CD1c-positive myeloid dendritic cell (primary cell): ENCODE data around the gene NAV2.

ENCODE experiments used
- DNase-seq: peaks from one replicate; pipeline ENCODE4 v3.0.0-alpha.2; 2016; ENCODE audit errors: extremely low spot score

Gene NAV2, protein sequence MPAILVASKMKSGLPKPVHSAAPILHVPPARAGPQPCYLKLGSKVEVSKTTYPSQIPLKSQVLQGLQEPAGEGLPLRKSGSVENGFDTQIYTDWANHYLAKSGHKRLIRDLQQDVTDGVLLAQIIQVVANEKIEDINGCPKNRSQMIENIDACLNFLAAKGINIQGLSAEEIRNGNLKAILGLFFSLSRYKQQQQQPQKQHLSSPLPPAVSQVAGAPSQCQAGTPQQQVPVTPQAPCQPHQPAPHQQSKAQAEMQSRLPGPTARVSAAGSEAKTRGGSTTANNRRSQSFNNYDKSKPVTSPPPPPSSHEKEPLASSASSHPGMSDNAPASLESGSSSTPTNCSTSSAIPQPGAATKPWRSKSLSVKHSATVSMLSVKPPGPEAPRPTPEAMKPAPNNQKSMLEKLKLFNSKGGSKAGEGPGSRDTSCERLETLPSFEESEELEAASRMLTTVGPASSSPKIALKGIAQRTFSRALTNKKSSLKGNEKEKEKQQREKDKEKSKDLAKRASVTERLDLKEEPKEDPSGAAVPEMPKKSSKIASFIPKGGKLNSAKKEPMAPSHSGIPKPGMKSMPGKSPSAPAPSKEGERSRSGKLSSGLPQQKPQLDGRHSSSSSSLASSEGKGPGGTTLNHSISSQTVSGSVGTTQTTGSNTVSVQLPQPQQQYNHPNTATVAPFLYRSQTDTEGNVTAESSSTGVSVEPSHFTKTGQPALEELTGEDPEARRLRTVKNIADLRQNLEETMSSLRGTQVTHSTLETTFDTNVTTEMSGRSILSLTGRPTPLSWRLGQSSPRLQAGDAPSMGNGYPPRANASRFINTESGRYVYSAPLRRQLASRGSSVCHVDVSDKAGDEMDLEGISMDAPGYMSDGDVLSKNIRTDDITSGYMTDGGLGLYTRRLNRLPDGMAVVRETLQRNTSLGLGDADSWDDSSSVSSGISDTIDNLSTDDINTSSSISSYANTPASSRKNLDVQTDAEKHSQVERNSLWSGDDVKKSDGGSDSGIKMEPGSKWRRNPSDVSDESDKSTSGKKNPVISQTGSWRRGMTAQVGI (N-terminal part only)

DNA sequence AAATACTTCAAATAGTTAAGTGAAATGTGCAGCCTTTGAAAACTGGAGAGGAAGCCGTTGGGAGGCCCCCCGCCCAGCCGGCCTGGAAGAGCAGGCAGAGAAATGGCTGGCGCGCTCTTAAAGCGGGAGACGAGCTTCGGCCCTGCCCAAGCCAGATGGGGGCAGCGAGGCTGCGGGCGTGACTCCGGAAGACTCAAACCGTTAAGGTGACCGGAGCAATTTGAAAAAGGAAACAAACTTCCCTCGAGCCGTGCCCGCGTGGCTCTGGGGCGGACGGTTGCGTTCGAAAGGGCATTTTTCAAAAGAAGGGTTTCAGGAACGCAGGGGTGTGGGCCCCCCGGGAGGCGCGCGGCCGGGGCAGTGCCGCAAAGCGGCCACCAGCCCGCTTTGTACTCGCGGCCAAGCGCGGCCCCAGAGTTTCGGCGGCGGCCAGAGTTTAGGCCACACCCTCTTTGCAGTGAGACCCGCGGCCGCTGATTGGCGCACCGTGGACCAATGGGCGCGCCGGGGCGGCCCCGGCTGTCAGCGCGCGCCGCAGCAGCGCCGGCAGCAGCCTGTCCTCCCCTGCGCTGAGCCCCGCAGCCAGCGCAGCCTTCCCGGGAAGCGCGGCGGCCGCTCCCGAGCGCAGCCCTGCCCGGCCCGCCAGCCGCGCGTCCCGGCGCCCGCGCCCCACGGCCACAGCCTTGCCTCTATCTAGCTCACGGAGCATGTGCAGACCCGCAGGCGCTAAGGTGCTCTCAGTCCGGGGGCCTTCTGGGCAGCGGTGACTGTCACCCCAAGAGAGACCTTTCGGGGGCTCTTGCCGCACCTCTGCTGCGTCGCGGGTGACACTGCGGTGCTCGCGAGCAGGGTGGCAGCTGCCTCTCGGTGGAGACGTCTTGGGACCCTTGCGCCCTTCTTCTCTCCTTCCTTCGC lies at the start of gene NAV2:
TSS of gene NAV2 (plus strand) at position 557 of the 915 bp plus-strand sequence. CDS start 859 bp downstream, outside the sequence.
- DNase-seq, result peak; percentile 92

DNA sequence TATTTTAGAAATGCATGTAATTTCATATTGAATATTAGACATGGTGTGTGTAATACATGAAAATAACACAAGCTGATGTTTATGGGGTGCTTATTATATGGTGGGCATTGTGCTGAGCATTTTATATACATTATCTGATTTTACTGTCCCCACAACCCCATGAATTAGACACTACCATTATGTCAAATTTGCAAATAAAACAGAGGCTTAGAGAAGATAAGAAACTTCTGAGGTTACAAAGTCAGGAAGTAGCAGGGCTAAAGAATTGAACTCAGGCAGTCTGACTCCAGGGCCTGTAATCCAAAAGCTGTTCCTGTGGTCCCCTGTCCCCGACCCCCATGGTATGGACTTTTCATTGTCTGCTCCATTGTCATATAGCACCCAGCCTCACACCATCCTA lies 49.4 kb upstream of the NAV2 start:
- DNase-seq, result no peak

DNA sequence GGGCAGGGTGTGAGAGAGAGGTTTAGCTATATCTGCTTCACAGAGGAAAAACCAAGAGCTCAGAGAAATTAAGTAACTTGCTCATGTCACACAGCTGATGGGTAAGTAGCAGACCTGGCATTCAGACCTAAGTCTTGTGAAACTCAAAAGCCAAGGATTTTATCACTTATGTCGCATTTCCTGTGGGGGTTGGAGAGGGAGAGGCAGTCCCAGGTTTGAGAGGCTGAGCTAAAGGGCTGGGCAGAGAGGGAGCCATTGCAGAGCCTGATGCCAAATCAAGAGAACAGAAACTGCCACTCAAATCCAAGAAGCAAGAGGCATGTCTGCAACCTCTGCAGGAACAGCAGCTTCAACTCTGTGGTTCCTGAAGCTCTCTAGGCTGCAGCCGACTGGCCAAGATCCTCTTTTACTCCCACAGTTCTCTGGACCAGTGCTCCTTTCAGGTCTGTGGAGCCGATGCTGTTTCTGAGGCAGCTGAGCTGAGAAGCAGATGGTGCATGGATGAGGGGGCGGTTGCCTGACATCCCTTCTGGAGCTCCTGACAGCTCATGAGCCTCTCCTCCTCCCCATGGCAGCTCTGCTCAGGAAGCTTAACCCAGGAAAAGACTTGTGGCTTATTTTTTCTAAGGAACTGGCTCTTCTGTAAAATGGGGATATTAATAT lies 47.6 kb upstream of the NAV2 start:
- DNase-seq, result peak; percentile 62

DNA sequence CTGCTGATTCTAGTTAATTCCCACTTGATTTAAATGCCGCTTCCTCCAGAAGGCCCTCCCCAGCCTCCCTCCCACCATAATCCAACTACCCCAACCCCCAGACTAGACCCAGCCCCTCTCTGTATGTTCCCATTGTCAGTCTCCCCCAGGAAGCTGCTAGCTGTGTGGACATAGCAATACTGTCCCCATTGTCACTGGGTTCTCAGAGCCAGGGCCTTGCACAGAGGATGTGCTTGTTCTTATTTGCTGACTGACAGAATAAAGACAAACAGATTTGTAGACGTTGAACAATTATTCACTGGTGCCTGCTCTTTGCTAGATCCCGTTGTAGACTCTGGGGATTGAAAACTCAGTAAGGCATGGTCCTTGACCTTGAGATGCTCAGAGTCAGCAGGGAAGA lies 45.7 kb upstream of the NAV2 start:
- DNase-seq, result no peak

DNA sequence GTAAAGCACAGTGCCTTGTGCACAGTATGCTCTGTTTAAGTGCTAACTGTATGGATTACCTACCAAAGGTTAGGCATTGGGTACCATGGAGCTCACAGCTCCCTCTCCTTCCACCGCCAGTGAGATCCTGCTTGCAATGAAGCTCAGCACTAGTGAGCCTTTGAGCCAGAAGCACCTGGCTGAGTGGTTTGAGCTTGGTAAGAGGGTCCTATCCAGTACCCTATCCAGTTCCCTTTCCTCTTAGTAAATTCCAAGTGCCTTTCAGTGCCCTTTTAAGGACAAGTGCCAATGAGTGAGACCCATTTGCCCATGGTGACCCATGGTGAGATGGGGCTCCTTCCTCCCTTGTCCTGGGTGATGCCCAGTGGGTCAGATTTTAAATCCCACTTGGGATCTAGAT lies 43.1 kb upstream of the NAV2 start:
- DNase-seq, result no peak

DNA sequence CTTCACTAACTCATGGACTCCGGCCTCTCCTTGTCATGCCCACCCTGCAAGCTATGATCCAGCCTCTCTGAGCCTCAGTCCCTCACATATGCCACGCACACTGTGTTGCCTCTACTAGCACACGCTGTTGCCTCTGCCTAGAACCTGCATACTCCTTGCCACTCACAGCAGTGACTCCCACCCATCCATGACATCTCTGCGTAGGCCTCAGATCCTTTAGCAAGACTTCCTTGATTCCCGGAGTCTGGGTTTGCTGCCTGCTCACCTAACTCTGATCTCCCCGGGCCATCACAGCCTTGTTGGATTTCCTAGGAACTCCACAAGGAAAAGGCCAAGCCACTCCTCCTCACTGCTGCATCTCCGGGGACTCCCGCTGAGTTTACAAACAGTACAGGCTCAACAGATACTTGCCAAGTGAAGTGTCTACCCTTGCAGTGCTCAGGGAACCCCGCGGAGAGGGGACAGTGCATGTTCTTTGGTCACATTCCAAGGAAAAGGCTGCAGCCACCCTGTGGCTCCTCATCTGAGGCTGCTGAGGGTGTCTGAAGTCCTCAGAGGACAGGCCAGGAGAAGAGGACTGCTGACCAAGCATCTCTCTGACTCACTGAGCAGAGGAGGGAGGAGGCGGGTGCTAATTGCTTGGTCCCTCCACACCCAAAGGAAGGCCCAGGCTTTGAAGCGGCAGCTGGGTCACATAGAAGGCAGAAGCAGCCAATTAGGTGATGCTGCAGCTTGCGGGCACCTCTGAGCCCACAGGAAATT lies 42.4 kb upstream of the NAV2 start:
- no peak for DNase-seq

DNA sequence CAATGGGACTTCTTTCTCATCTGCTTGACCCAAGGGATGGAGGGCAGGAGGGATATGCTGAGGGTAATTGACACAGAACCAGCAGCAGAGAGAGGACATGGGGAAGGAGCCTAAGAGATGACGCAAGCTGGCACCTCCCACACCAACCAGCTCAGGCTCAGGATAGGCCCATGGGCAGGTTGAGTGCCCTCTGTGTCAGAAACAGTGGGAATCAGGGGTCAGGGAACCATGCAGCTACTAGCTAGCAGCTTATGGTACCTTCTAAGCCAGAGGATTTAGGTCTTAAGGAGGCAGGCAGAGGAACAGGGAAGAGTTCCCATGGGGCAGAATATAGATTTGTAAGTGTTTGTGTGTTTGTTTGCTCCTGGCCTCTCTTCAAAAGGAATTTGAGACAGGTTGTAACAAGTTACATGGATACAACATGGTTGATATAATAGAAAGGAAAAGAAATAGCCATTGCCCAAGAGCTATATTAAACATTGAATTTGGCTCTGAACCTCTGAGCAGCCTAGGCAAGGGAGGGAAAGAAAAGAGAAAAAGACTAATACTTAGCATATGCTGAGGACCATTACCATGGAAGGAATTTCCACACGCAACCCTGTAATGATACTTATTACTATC lies 39.9 kb upstream of the NAV2 start:
- peak; percentile 11 for DNase-seq

DNA sequence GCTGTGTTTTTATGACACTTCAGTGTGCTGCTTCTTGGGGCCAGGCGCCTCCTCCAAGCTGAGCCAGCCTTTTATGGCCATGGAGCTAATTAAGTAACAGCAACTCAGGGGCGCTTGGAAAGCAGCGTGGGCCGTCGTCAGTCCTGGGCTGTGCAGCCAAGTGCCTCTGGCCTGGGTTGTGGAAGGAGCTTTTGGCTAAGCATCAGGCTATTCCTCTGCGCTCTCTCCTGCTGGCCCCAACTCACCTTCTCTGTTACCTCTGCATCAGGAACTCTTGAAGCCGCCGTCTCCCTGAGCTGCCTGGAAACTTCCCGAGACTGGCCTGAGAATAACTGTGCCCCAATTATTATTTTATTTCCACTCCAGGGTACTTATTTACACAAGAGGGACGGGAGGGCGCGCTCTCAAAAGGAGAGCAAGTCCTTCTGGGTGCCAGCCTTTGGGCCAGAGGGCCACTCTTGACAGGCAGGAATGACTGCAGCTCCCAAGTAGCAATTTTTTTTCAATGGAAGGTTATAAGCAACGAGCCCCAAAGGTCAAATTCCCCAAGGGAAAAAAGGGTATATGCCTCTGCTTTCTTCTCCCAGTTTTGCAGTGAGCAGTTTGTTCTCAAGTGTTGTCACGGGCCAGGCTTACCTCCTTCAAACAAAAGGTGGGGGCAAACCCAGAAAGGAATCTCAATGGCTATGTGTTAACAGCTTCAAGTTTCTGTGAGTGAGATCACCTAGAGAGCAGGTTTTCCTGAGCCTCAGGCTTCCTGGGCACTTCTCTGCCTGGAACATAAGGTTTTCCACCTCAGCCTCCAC lies 38.5 kb upstream of the NAV2 start:
- no peak for DNase-seq

DNA sequence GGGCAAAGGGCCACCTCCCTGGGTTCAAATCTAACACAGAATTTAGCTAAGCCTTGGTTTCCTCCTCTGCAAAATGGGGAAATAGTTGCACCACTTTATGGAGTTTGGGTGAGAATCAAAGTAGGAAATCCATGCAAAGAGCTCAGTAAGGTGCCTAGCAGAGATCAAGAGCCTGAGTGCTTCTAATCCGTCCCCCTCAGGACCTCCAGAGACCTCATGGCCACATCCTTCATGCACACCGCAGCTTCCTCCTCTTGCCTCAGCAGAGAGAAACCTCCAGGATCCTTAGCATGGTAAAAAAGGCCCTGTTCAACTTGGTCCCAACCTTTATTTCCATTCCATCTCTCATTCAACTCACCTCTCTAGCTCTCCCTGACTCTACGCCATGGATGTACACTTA lies 37.8 kb upstream of the NAV2 start:
- no peak for DNase-seq

DNA sequence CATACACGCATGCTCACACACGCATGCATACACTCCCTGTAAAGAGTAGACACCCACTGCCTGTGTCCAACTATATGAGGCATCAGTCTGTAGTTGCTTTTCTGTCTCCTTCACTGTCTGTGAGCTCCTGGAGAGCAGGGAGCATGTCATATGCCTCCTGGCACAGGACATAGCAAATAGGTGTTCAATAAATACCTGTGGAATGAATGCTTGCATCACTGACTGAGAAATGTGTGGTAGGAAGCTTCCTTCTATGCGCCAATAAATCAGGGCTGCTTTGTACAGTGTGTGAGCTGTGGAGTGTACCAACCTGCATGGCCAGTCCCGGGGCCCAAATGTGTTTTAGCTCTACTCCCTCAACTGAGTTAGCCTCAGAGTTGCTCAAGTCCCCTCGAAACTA lies 37.2 kb upstream of the NAV2 start:
- DNase-seq, result no peak

DNA sequence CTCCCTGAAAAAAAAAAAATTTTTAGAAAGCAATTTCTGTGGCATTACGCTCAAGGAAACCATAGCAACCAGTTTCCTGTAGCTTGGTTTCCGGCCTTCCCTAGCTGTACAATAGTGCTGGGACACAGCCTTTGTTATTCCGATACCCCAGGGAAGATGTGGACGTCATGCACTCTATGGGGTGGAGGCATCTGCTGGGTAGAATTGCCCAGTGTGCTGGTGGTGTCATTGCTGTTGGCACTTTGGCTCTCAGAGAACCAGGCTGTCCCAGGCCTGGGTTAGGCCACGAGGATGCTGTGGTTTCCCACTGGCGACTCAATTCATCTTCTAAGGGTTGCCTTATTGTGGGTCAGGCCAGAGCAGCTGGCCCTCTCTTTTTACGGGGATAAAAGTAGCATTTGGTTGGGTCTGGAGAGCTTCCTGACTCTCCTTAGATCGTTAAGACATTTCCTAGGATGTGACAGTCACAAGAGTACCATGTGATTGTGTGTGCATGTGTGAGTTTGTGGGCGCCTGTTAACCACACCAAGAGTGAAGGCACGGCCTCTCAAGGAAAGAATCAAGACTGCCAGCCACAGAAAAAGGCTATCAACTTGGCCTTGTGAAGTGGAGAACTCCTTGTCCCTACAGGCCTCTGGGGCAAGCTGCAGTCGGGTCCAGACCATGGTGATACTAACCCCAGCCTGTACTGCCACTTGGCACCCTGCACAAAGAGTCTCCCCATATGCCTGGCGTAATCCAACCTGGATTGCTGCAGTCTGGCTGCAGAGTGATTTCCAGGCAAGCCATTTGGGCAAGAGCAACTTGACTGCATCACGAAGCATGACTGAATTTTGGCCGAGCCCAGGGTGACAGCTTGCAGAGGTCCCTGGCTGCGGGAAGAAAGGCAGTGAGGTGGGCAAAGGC lies 35.9 kb upstream of the NAV2 start:
- no peak for DNase-seq

DNA sequence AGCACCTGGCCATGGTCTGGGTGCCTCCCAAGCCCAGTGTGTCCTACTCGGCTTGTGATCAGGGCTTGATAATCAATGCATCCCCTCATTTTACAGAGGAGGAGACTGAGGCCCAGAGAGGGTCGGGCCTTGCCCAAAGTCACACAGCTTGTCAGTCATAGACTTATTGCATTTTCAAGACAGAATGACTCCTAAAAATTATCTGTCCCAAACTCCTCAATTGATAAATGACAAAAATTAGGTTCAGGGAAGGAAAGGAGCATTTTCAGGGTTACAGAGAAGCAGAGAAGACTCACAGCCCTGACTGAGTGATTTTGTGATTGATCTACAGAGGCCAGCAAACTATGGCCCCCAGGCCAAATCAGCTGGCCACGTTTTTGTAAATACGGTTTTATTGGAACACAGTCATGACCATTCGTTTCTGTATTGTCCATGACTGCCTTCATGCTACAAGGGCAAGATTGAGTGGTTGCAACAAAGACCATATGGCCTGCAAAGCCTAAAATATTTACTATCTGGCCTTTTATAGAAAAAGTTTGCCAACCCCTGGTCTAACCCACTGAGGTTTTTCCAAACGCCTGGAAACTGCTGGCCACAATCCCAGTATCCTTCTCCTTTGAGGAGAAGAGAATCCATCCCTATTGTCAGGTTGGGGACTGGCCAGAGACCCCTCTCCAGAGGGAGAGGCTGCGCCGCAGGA lies 35.1 kb upstream of the NAV2 start:
- DNase-seq, result no peak

DNA sequence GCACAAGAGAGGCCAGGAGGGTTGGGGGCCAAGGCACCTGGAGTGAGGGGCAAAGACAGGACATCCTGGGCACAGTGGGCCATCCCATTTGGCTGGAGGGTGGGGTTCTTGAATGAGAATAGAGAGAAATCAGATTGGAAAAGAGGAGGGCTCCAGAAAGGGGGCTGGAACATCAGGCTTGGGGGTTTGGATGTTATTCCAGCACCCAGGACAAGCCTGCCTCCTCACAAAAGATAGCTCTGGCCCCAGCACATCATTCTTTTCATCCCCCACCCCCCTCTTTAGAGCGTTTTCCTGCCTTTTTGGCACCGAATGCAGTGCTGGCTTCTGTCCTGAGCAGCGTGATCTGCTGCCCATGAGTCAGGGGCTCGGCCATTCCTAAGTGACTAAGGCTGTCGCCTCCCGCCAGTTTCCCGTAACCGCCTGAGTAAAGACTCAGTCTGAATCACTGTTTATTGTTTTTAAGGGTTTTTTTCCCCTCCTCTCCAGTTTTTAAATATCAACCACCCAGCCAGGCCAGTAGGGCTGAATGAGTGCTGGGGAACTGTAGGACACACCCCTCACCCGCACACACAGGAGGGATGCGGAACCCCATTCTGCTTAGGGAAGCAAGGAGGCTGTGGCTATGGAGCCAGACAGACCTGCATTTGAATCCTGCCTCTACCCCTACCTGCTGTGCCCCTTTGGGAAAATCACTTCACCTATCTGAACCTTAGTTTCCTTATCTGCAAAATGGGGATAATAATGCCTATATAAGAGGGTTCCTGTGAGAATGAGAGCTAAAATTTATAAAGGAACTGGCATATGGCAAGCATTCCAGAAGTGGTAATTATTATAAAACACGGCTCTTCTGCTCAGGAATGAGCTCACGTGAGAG lies 32.4 kb upstream of the NAV2 start:
- no peak for DNase-seq

DNA sequence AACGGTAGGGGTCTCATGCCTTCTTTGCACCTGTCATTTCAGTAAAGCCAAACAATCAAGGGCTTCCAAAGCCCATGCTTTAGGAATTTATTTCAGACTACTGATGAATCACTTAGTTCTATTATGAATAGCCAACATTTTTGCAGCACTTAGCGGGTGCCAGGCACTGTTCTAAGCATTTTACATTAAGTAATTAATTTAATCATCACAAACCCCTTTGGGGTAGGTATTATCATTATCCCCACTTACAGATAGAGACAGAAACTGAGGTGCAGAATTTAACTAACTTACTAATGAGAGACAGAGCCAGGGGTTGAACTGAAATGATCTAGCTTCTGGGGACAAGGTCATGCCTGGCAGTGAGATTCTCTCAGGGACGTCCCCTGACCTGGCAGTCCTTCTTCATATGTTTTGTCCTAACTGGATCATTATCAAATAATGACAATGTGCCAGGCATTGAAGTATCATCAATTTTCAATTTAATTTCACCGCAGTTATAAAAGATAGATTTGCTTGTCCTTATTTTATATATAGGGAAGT lies 31.7 kb upstream of the NAV2 start:
- DNase-seq, result no peak

DNA sequence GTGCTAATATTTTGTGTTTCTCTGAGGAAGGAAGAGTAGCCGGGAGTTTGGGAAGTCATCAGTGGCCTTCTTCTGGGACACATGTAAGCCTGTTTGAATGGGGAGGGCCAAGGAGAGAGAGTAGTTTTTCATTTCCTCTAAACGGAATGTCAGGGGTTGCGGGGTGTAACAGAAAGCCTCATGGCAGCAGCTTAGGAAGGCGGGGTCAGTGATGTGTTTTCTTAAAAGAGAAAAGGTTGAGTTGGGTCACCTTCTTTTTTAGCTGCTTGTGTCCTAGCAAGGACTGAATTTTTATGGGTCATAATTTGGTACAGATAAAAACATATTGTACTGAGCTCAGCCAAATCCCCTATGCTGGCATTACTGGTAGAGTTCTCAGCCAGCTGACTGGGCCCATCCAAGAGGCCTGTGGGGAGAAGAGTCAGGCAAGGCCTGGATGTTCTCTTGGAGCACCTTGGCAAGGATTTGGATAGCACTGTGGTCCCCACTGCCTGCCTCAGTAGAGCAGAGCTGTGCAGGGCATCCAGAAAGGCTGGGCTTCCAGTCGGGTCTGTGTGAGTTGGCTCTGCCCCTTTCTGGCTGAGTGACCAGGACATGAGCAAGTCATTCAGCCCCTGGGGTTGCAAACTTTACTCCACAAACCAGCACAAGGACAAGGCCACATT lies 29.4 kb upstream of the NAV2 start:
- DNase-seq, result peak; percentile 2
